Caki2 (cell line): Measurements from ENCODE around the gene P2RY14. TPM values are rescaled to one million over a fixed set of nuclear protein-coding genes. Genes with fewer than 3 reads are reported as not detected.
"Not testable (repeated sequence)": the region's sequence is repeated elsewhere in the genome, so short reads cannot be mapped to it uniquely, and the experiment has no call there.

ENCODE experiments used
- DNase-seq: peaks from one replicate; pipeline ENCODE4 v3.0.0-alpha.2; 2015; ENCODE audit warnings: low read depth
- in situ Hi-C: cut with HindIII; loops from 2 replicates; pipeline ENCODE4 v1.10.0; 2016; ENCODE audit warnings: low sequenced_read_pairs, low pct_unique_long_range_greater_than_20kb, mixed read lengths
- total RNA-seq: library from RNA; depleted of rRNA; stranded (reverse); fragments of >200 nt; shearing (Covaris generic); gene quantifications from 2 replicates; pipeline ENCODE4 v1.2.3, GENCODE V29; 2014; ENCODE audit warnings: low replicate concordance

The P2RY14 gene
- total RNA-seq, 1 experiment from 2014 or later: not detected

GRCh38 chr3:151201051-151201730 lies 77.2 kb downstream of the P2RY14 start:
- in situ Hi-C loops: no loop called here
- DNase-seq: no peak

GRCh38 chr3:151200586-151200985 lies 77.8 kb downstream of the P2RY14 start:
- in situ Hi-C loops: no loop called here
- DNase-seq: no peak

GRCh38 chr3:151199554-151200438 lies 78.5 kb downstream of the P2RY14 start:
- in situ Hi-C loops: no loop called here
- no peak for DNase-seq

GRCh38 chr3:151198849-151199248 lies 79.5 kb downstream of the P2RY14 start:
- in situ Hi-C loops: no loop called here
- DNase-seq: no peak

- in situ Hi-C loops: no loop called here
- no peak for DNase-seq
Observed at GRCh38 chr3:151197981-151198767, 80.2 kb downstream of the P2RY14 start.

GRCh38 chr3:151197228-151197627 lies 81.1 kb downstream of the P2RY14 start:
- no peak for DNase-seq
- in situ Hi-C loops: no loop called here

GRCh38 chr3:151196434-151196833 lies 81.9 kb downstream of the P2RY14 start:
- DNase-seq: no peak

GRCh38 chr3:151195826-151196225 lies 82.5 kb downstream of the P2RY14 start:
- DNase-seq: no peak
- in situ Hi-C loops: no loop called here

More at GRCh38 chr3:151196434-151196833, 81.9 kb downstream of the P2RY14 start:
- in situ Hi-C loops: no loop called here

- in situ Hi-C loops: no loop called here
- no peak for DNase-seq
Observed at GRCh38 chr3:151192545-151192944, 85.8 kb downstream of the P2RY14 start.

GRCh38 chr3:151191095-151191494 lies 87.2 kb downstream of the P2RY14 start:
- no peak for DNase-seq
- in situ Hi-C loops: no loop called here

GRCh38 chr3:151183265-151183671 lies 95.1 kb downstream of the P2RY14 start:
- in situ Hi-C loops: no loop called here

GRCh38 chr3:151182349-151183079 lies 95.8 kb downstream of the P2RY14 start:
- in situ Hi-C loops: no loop called here
- DNase-seq: no peak

More at GRCh38 chr3:151183265-151183671, 95.1 kb downstream of the P2RY14 start:
- no peak for DNase-seq

GRCh38 chr3:151178208-151178845 lies 100.0 kb downstream of the P2RY14 start:
- no peak for DNase-seq
- in situ Hi-C loops: no loop called here

- DNase-seq: no peak
- in situ Hi-C loops: no loop called here
Observed at GRCh38 chr3:151175952-151176351, 102.4 kb downstream of the P2RY14 start.

- DNase-seq: no peak
- in situ Hi-C loops: no loop called here
Observed at GRCh38 chr3:151174351-151174750, 104.0 kb downstream of the P2RY14 start.

- DNase-seq: no peak
- in situ Hi-C loops: no loop called here
Observed at GRCh38 chr3:151171145-151171757, 107.1 kb downstream of the P2RY14 start.

- DNase-seq, in situ Hi-C loops: not testable (repeated sequence)
Observed at GRCh38 chr3:151169948-151170679, 108.2 kb downstream of the P2RY14 start.
